EL (cell line): ENCODE measurements around the gene PAPPA.

ENCODE experiments used
- DNase-seq: peaks from one replicate; pipeline ENCODE4 v3.0.0-alpha.2; 2016

PAPPA gene

GRCh38 chr9:116152941-116153764 lies 438 bp upstream of the PAPPA start:
- peak; percentile 89 for DNase-seq

- peak; percentile 34 for DNase-seq
Observed at GRCh38 chr9:116154334-116154975, 864 bp downstream of the PAPPA start.

- peak; percentile 71 for DNase-seq
Observed at GRCh38 chr9:116154976-116155697, 1.5 kb downstream of the PAPPA start.

GRCh38 chr9:116155698-116156039 lies 2.1 kb downstream of the PAPPA start:
- DNase-seq: peak; percentile 70

GRCh38 chr9:116156621-116157314 lies 3.2 kb downstream of the PAPPA start:
- peak; percentile 75 for DNase-seq

- DNase-seq: peak; percentile 72
Observed at GRCh38 chr9:116157436-116158138, 4.0 kb downstream of the PAPPA start.

- no peak for DNase-seq
Observed at GRCh38 chr9:116160676-116161571, 7.3 kb downstream of the PAPPA start.

- no peak for DNase-seq
Observed at GRCh38 chr9:116162241-116162781, 8.7 kb downstream of the PAPPA start.

- no peak for DNase-seq
Observed at GRCh38 chr9:116163293-116164055, 9.9 kb downstream of the PAPPA start.

- peak; percentile 33 for DNase-seq
Observed at GRCh38 chr9:116165912-116166311, 12.3 kb downstream of the PAPPA start.

- DNase-seq: peak; percentile 24
Observed at GRCh38 chr9:116166713-116167112, 13.1 kb downstream of the PAPPA start.

- DNase-seq: no peak
Observed at GRCh38 chr9:116168231-116168630, 14.6 kb downstream of the PAPPA start.

- DNase-seq: no peak
Observed at GRCh38 chr9:116172216-116172615, 18.6 kb downstream of the PAPPA start.

- peak; percentile 36 for DNase-seq
Observed at GRCh38 chr9:116174347-116174746, 20.8 kb downstream of the PAPPA start.

GRCh38 chr9:116175614-116176013 lies 22.0 kb downstream of the PAPPA start:
- peak; percentile 35 for DNase-seq

GRCh38 chr9:116178481-116179211 lies 25.1 kb downstream of the PAPPA start:
- no peak for DNase-seq

GRCh38 chr9:116179568-116179967 lies 26.0 kb downstream of the PAPPA start:
- DNase-seq: no peak

GRCh38 chr9:116181853-116182610 lies 28.4 kb downstream of the PAPPA start:
- peak; percentile 26 for DNase-seq

- DNase-seq: no peak
Observed at GRCh38 chr9:116182876-116183275, 29.3 kb downstream of the PAPPA start.
